ENCODE data around the gene TSPO. TPM values are rescaled to one million over a fixed set of nuclear protein-coding genes. Genes with fewer than 3 reads are reported as not detected.

TSPO gene
- total RNA-seq, 1 donor from 2014 or later: 294 TPM

DNA sequence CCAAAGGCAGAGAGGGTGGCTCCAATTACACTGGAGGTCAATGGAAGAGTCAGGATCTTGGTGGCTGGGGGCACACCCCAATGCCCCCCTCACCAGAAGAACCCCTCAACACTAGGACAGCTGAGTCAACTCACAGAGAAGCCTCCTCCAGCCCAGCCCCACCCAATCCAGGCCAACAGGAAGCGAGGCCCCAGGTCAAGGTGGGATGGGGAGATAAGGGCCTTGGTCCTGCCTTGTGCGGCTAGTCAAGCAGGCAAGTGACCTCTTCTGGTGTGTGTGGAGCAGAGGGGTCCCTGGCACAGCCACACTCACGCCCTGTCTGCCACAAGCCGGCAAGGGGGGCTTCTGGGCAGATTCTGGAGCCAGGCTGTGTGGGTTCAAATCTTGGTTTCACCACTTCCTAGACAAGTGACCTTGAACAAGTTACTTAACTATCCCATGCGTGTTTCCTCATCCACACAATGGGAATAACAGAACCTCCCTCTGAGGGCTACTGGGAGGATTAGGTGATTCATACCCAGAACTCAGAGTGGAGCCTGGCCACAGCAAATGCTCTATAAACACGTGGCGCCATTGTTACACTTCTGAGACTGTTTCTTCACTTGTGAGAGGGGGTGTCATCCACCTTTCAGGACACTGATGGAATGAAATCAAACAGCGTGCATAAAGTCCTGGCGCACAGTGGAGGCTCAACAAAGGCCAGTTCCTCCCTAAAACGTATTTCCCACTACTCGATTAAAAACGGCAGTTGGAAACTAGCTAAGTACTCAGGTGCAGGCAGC is 32.3 kb downstream of the TSPO start:
- DNase-seq (no peak), ATAC-seq (no peak)
- intact Hi-C loops (cut with DNase I): no loop called here
- H3K27me3 ChIP-seq (ENCODE audit: low read depth): no peaks in the 10 kb centered on the region
- H3K27ac ChIP-seq: no peak overlapping the region
- H3K4me1 ChIP-seq: peaks cover 26% of the 10 kb centered on the region
- peaks cover 17% of the 10 kb centered on the region for H3K36me3 ChIP-seq
- no peak overlapping the region for H3K4me3 ChIP-seq
- TF ChIP-seq, protein P1, sequence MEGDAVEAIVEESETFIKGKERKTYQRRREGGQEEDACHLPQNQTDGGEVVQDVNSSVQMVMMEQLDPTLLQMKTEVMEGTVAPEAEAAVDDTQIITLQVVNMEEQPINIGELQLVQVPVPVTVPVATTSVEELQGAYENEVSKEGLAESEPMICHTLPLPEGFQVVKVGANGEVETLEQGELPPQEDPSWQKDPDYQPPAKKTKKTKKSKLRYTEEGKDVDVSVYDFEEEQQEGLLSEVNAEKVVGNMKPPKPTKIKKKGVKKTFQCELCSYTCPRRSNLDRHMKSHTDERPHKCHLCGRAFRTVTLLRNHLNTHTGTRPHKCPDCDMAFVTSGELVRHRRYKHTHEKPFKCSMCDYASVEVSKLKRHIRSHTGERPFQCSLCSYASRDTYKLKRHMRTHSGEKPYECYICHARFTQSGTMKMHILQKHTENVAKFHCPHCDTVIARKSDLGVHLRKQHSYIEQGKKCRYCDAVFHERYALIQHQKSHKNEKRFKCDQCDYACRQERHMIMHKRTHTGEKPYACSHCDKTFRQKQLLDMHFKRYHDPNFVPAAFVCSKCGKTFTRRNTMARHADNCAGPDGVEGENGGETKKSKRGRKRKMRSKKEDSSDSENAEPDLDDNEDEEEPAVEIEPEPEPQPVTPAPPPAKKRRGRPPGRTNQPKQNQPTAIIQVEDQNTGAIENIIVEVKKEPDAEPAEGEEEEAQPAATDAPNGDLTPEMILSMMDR (IDR thresholded peaks at IDR 0.05): no peak
- H3K9me3 ChIP-seq: no peaks in the 10 kb centered on the region

DNA sequence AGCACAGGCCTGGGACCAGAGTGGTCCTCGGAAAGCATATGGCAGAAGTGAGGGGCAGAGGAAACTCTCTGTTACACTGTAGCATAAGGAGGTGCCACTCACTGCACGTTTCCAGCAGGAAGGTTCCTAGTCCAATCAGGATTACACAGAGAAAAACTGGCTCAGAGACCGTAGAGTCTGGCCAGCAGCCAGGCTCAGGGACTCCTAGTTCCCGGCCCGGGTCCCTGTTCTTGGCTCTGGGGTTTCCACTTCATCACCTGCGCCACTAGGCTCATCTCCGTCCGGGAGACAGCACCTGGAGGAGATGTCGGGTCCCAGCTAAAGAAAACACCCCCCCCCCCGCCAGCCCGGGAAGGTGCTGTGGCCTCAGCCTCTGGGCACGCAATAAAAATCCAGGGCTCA is 34.5 kb downstream of the TSPO start:
- peak overlapping the region; percentile 78 for H3K4me3 ChIP-seq
- ATAC-seq (peak in 1 of 2 donors; percentile 20), DNase-seq (no peak)
- H3K27me3 ChIP-seq (ENCODE audit: low read depth): no peaks in the 10 kb centered on the region
- H3K9me3 ChIP-seq: no peaks in the 10 kb centered on the region
- intact Hi-C loops (cut with DNase I): no loop called here
- H3K4me1 ChIP-seq: peaks cover 24% of the 10 kb centered on the region
- peak overlapping the region; percentile 82 for H3K27ac ChIP-seq
- TF ChIP-seq, protein P1 (IDR thresholded peaks at IDR 0.05): no peak
- H3K36me3 ChIP-seq: no peaks in the 10 kb centered on the region

DNA sequence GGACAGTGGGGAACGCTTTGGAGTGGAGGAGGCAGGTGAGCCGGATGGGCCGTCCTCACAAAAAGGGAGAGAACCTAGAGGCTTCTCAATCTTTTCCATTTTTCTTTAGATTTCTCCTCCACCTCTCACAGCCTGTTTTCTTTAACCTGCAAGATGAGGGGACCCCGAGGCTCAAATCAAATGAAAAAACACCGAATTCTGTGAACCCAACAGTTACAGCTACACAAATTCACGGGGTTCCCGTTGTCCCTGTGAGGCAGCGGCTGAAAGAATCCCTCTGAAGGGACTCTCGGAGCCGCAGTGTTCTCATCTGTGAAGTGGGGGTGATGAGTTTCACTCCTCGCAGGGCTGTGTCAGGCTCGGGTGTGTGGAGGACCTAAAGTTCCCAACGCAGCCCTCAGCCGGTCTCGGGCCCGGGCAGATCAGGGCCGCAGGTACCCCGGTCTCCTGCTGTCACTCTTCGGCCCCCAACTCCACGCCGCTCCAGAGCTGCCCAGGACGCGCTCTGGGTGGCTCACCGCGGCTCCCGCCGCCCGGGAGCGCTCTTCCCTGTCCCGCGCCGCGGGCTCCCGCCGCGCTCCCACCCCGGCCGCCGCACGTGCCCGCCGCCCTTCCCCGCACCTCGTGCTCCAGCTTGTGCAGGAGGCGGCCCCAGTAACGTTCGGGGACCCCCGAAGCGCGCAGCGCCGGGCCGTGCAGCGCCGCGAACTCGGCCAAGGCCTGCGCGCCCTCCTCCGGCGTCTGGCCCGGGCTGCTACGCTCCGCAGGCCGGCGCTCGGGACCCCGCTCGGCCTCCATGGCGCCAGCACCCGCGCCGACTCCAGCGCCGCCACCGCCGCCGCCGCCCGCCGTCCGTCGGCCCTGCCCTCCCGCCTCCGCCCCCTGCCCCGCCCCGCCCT is 35.2 kb downstream of the TSPO start, which contains the start of gene TTLL12:
Gene TTLL12, minus strand, starts transcription at position 863 of the 899 bp plus-strand sequence. Its CDS starts 65 bp downstream, at position 798.
- peak; percentile 76 for DNase-seq
- Histone ChIP-seq H3K27me3 (ENCODE audit: low read depth) (no peaks in the 10 kb centered on the region), H3K27ac (peak within 1 kb of the TSS; percentile 90), H3K9me3 (no peaks in the 10 kb centered on the region), H3K4me1 (peaks cover 19% of the 10 kb centered on the region), H3K36me3 (no peaks in the 10 kb centered on the region), H3K4me3 (peak within 1 kb of the TSS; percentile 78)
- TF ChIP-seq, protein P1 (IDR thresholded peaks at IDR 0.05): no peak
- ATAC-seq: peak; percentile 48 to 58
- intact Hi-C loops (cut with DNase I): no loop called here

DNA sequence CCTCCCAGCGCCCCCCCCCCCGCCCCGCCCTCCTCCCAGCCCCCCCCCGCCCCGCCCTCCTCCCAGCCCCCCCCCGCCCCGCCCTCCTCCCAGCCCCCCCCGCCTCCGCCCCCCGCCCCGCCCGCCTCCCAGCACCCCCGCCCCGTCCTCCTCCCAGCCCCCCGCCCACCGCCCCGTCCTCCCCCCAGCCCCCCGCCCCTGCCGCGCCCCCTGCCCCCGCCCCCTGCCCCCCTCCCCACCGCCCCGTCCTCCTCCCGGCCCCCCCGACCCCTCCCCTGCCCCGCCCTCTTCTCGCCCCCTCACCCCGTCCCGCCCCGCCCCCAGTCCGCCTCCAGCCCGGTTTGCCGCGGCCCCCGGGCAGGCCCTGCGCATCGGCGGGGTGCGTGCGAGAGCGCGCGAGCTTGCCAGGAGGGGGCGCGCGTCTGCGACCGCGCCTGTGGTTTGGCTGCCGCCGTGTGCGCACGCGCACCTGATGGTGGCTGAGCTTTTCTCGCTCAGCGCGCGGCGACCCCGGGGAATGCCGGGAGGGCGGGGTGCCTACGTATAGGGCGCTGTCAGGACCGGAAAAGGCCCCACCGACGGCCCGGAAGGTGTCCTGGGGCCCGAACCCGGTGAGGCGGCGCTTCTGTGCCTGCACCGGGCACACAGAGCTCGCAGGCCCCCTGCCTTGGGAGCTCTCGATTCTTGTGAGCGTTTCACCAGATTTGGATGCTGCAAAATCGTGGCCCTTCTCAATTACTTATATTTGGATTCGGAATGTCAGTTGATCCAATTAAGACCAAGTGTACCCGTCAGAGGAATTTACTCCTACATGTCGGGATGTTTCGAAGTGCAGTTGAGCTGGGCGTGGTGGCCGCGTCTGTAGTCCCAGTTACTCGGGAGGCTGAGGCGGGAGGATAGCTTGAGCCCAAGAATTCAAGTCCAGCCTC is 36.1 kb downstream of the TSPO start:
- Histone ChIP-seq H3K4me3 (peak overlapping the region; percentile 58), H3K27me3 (ENCODE audit: low read depth) (no peaks in the 10 kb centered on the region), H3K4me1 (peaks cover 19% of the 10 kb centered on the region), H3K9me3 (no peaks in the 10 kb centered on the region), H3K27ac (peak overlapping the region; percentile 90), H3K36me3 (no peaks in the 10 kb centered on the region)
- ATAC-seq (peak; percentile 95 to 97), DNase-seq (peak; percentile 98)
- intact Hi-C loops (cut with DNase I): no loop called here
- TF ChIP-seq, protein P1 (IDR thresholded peaks at IDR 0.05): peak; percentile 67
